ENCODE data around the gene MBTD1.

The MBTD1 gene

GRCh38 chr17:51147650-51148049 is 112.2 kb downstream of the MBTD1 start:
- peak; percentile 41 for DNase-seq (ENCODE audit: low read depth, low spot score)

- DNase-seq (ENCODE audit: low read depth, low spot score) = no peak
Measured at GRCh38 chr17:51144266-51145022, 115.4 kb downstream of the MBTD1 start.

GRCh38 chr17:51142597-51142996 is 117.3 kb downstream of the MBTD1 start:
- DNase-seq (ENCODE audit: low read depth, low spot score) = no peak

GRCh38 chr17:51135956-51136355 is 123.9 kb downstream of the MBTD1 start:
- no peak for DNase-seq (ENCODE audit: low read depth, low spot score)

- no peak for DNase-seq (ENCODE audit: low read depth, low spot score)
Measured at GRCh38 chr17:51133365-51133764, 126.5 kb downstream of the MBTD1 start.

GRCh38 chr17:51132964-51133319 is 126.9 kb downstream of the MBTD1 start:
- DNase-seq (ENCODE audit: low read depth, low spot score) = no peak

GRCh38 chr17:51128076-51128475 is 131.8 kb downstream of the MBTD1 start:
- no peak for DNase-seq (ENCODE audit: low read depth, low spot score)
